GM12878 (cell line): ENCODE data around the gene CCDC110. TPM values are rescaled to one million over a fixed set of nuclear protein-coding genes. Genes with fewer than 3 reads are reported as not detected.

Experiments
- ATAC-seq: fragments of 200-7000 bp; cut with Tn5 transposase; 3 replicates; pipeline ENCODE4 v1.9.1; 2020; ENCODE audit warnings: mild to moderate bottlenecking, moderate library complexity
- BruUV-seq: library from RNA; stranded (reverse); fragments of 400-500 nt; replicated peaks from 2 replicates; lab custom pipeline; 2021; lab: Mats Ljungman, UMichigan
- CTCF ChIA-PET: fragments of 300-600 bp; sonication (Branson Sonifier 250); formaldehyde crosslinking; extraction: SDS; loops from one replicate; lab custom pipeline; 2021; ENCODE audit warnings: inconsistent platforms; lab: Yijun Ruan, JAX
- POLR2A ChIA-PET: fragments of 350-600 bp; formaldehyde crosslinking; extraction: SDS; loops from one replicate; lab custom pipeline; 2021; ENCODE audit warnings: inconsistent platforms; lab: Charles Lee
- RAD21 ChIA-PET: fragments of 300-600 bp; sonication (Branson Sonifier 250); formaldehyde crosslinking; loops from one replicate; lab custom pipeline; 2023; ENCODE audit warnings: antibody characterized with exemption; ENCODE audit not compliant: unreplicated experiment; lab: Charles Lee
- SMC1A ChIA-PET: fragments of 300-600 bp; sonication (Branson Sonifier 250); formaldehyde crosslinking; loops from one replicate; lab custom pipeline; 2023; ENCODE audit not compliant: unreplicated experiment, uncharacterized antibody; lab: Charles Lee
- DNase-seq: peaks from one replicate; pipeline ENCODE4 v3.0.0-alpha.2; 2011; ENCODE audit warnings: low read depth, low spot score
- FAIRE-seq: peaks from 3 replicates; lab custom pipeline; 2011; peaks lifted over from hg19 to GRCh38; lab: Jason Lieb, UNC
- H2AFZ ChIP-seq: 2 replicates; pipeline ENCODE4 v1.6.0; 2011; ENCODE audit warnings: low read depth, low read length, control low read depth; ENCODE audit not compliant: control insufficient read depth
- H3K27ac ChIP-seq: 2 replicates; pipeline ENCODE4 v1.5.1; 2011; ENCODE audit warnings: control low read depth; ENCODE audit not compliant: control insufficient read depth, insufficient read depth
- H3K27me3 ChIP-seq, 2 experiments: replicated peaks in 1 of 2; 2 replicates each; pipeline versions ENCODE4 v1.6.0 to v1.6.1; 2011; ENCODE audit warnings: low read length in 1 of 2; ENCODE audit not compliant: control insufficient read depth in 2 of 2, insufficient read depth in 2 of 2
- H3K36me3 ChIP-seq, 2 experiments: 2 replicates each; pipeline ENCODE4 v1.5.1; 2011; ENCODE audit warnings: low read length in 1 of 2; ENCODE audit not compliant: control insufficient read depth in 2 of 2, insufficient read depth in 2 of 2
- H3K4me1 ChIP-seq: 2 replicates; pipeline ENCODE4 v1.6.1; 2011; ENCODE audit warnings: mild to moderate bottlenecking, low read length, moderate library complexity, mixed read lengths; ENCODE audit not compliant: control insufficient read depth, insufficient read depth
- H3K4me2 ChIP-seq: 2 replicates; pipeline ENCODE4 v1.6.0; 2011; ENCODE audit warnings: control low read depth; ENCODE audit not compliant: control insufficient read depth, insufficient read depth
- H3K4me3 ChIP-seq: fragments of 200-600 bp; sonication (generic); 2 replicates; pipeline ENCODE4 v1.5.1; 2016
- H3K79me2 ChIP-seq: 2 replicates; pipeline ENCODE4 v1.6.0; 2011; ENCODE audit warnings: low read length; ENCODE audit not compliant: control insufficient read depth, insufficient read depth
- H3K9ac ChIP-seq: 2 replicates; pipeline ENCODE4 v1.8.0; 2011; ENCODE audit warnings: low read length, control low read depth, mixed read lengths; ENCODE audit not compliant: control insufficient read depth, insufficient read depth
- H3K9me3 ChIP-seq: replicated peaks from 3 replicates; pipeline ENCODE4 v1.5.1; 2011; ENCODE audit warnings: mild to moderate bottlenecking, low read length; ENCODE audit not compliant: control insufficient read depth, insufficient read depth
- H4K20me1 ChIP-seq: 2 replicates; pipeline ENCODE4 v1.6.0; 2011; ENCODE audit not compliant: control insufficient read depth, insufficient read depth
- ATF7 ChIP-seq: fragments of 450-650 bp; IDR thresholded peaks from 2 replicates; pipeline ENCODE4 v1.6.1; 2016; ENCODE audit warnings: low read depth, mild to moderate bottlenecking
- CBFB ChIP-seq: IDR thresholded peaks from 2 replicates; pipeline ENCODE4 v1.6.1; 2016; ENCODE audit warnings: antibody characterized with exemption, low read depth
- HCFC1 ChIP-seq: fragments of 150-350 bp; IDR thresholded peaks from 2 replicates; pipeline ENCODE4 v1.6.1; 2014; ENCODE audit warnings: low read length
- NBN ChIP-seq: fragments of 450-650 bp; IDR thresholded peaks from 2 replicates; pipeline ENCODE4 v1.6.1; 2016
- NR2C2 ChIP-seq: IDR thresholded peaks from 2 replicates; pipeline ENCODE4 v1.6.1; 2011; ENCODE audit warnings: borderline replicate concordance, low read depth; ENCODE audit not compliant: control insufficient read depth, insufficient read length
- RFX5 ChIP-seq: IDR thresholded peaks from 2 replicates; pipeline ENCODE4 v1.6.1; 2011; ENCODE audit warnings: low read depth, low read length, improper control_type of control experiment
- SMARCA5 ChIP-seq: fragments of 450-650 bp; IDR thresholded peaks from 2 replicates; pipeline ENCODE4 v1.6.1; 2017; ENCODE audit warnings: mild to moderate bottlenecking
- SREBF2 ChIP-seq: IDR thresholded peaks from 2 replicates; pipeline ENCODE4 v1.6.1; 2012; ENCODE audit warnings: mild to moderate bottlenecking, low read length
- TCF7 ChIP-seq: IDR thresholded peaks from 2 replicates; pipeline ENCODE4 v1.6.1; 2014; ENCODE audit warnings: antibody characterized with exemption, borderline replicate concordance
- ZNF592 ChIP-seq: fragments of 450-650 bp; IDR thresholded peaks from 2 replicates; pipeline ENCODE4 v1.6.1; 2017; ENCODE audit warnings: mild to moderate bottlenecking, moderate library complexity
- WGBS: methylation state at CpG from one replicate; pipeline ENCODE4 v1.1.6; 2016; ENCODE audit warnings: low lambda C conversion rate; ENCODE audit not compliant: insufficient replicate concordance, insufficient coverage; ENCODE audit errors: missing lambda C conversion rate; 5-methylcytosine and 5-hydroxymethylcytosine counted together
- in situ Hi-C: fragments of 300-500 bp; cut with MboI; formaldehyde crosslinking; loops from 9 replicates; pipeline ENCODE4 v1.14.3; 2018; ENCODE audit warnings: mixed read lengths
- intact Hi-C: fragments of 100-400 bp; cut with micrococcal nuclease; formaldehyde crosslinking; loops from one replicate; pipeline ENCODE4 v1.14.2; 2022; ENCODE audit not compliant: unreplicated experiment
- polyA plus RNA-seq, 11 experiments: library from polyadenylated mRNA; depleted of rRNA in 4 of 11; unstranded in 6 of 11; stranded (reverse) in 5 of 11; fragments of >200 nt; fragmentation: Nextera tagmentation in 4 of 11; fragmentation: Illumina TruSeq in 1 of 11; extraction: Ambion mirVana in 4 of 11; extraction: Trizol in 1 of 11; gene quantifications; 1 replicate in 1 of 11; 2 replicates in 10 of 11; pipeline versions ENCODE4 v1.2.1 to v1.2.3, GENCODE V29; 2011 to 2016; ENCODE audit warnings: inconsistent platforms in 2 of 11, missing spikeins in 2 of 11, low read depth in 1 of 11
- total RNA-seq, 4 experiments: library from RNA; depleted of rRNA in 3 of 4; stranded (reverse); fragments of >200 nt in 3 of 4; fragmentation: Illumina TruSeq in 1 of 4; extraction: Trizol in 1 of 4; gene quantifications; 2 replicates each; pipeline versions ENCODE4 v1.2.1 to v1.2.3, GENCODE V29; 2013 to 2021

The CCDC110 gene
- total and polyA plus RNA-seq, 10 of the 15 experiments (the other 5 are each of a cell fraction or from before 2014, with no cell fraction given), result 0.85 to 3.1 (median 2.1) TPM; not detected in 1

GRCh38 chr4:185480016-185480732 lies 8.6 kb upstream of the CCDC110 start:
- FAIRE-seq, result no peak

More at GRCh38 chr4:185480016-185480732, 8.6 kb upstream of the CCDC110 start:
- ATAC-seq, result peak; percentile 61
- no TSS peak for BruUV-seq
- Histone ChIP-seq H3K27me3 (no peaks in the 10 kb centered on the region), H3K9ac (no peak overlapping the region; the same call in 1 of the 2 replicates), H2AFZ (no peak overlapping the region), H3K9me3 (no peaks in the 10 kb centered on the region), H3K4me1 (peaks cover 15% of the 10 kb centered on the region), H3K4me2 (peak overlapping the region; percentile 67), H3K27ac (peak overlapping the region; percentile 67), H3K36me3 (no peaks in the 10 kb centered on the region), H3K4me3 (peak overlapping the region; percentile 43; the same call in 1 of the 2 replicates), H4K20me1 (no peaks in the 10 kb centered on the region)
- no peak for DNase-seq
- POLR2A ChIA-PET, result no interaction called here
- CTCF ChIA-PET, result interaction anchor here (0.9 to 1.7 kb wide), 2 partner anchors 54 to 115 kb away, joined by 3 to 4 read pairs; partner anchors contain the start of gene UFSP2
- WGBS, result 12% methylated on average over 15 of the region's 15 CpGs
- intact Hi-C loops, result no loop called here
- TF ChIP-seq ATF7, result peak; percentile 19; the same call in 1 of the 2 replicates
- no peak for TF ChIP-seq ZNF592
- TF ChIP-seq NBN, result no peak
- TF ChIP-seq TCF7, result no peak
- 0 out of 2 replicates have a peak, but pooled peaks have one; percentile 8 for TF ChIP-seq CBFB
- TF ChIP-seq NR2C2, result no peak
- TF ChIP-seq SREBF2, result no peak
- TF ChIP-seq SMARCA5, result no peak
- no peak for TF ChIP-seq HCFC1
- TF ChIP-seq RFX5, result no peak
- TF ChIP-seq, all 136 proteins: peak for 2
- ChIA-PET SMC1A (interaction anchor here (1.1 to 1.2 kb wide), 3 partner anchors 14 to 118 kb away, joined by 3 to 4 read pairs (median 3); no protein-coding TSS in a partner anchor), RAD21 (interaction anchor here (1.0 kb wide), 1 partner anchor 118 kb away, joined by 3 read pairs; no protein-coding TSS in a partner anchor)
- no peaks in the 10 kb centered on the region for H3K79me2 ChIP-seq
- in situ Hi-C loops, result no loop called here
